ENCODE results near the gene TMEM161A.
A peak's percentile ranks its signal among the peaks of the same experiment; 100 is the strongest.
"Not testable (repeated sequence)": the region's sequence is repeated elsewhere in the genome, so short reads cannot be mapped to it uniquely, and the experiment has no call there.

Gene TMEM161A

DNA sequence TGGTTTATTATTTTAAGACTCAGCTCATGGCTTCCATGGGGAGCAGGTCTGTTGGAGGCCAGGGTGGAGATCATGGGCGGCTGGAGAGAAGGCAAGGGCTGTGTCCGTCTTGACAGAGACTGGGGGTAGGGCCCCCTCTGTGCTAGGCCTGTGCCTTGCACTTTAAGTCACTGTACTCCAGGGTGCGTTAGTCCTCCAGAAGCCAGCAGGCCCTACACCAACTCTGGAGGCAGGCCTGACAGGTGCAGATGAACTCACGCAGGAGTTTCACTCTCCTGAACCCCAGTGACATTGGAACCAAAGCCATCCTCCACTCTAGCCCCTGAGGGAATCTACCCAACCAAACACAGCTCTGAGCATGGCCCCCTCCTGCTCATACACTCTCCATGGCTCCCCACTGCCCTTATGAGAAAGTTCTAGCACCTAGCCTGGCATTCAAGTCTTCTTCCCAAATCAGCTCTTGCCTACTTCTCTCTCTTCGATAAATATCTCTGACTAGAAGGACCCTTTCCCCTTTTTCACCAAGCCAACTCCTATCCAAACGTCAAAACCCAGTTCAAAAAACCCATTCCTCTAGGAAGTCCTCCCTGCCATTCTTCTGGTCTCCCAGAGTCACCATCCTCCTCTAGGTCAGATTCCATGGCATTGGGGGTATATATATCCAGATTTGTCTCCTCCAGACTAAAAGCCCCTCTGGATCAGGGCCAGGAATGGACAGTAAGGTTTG is 16.7 kb upstream of the TMEM161A start:
- no peak for DNase-seq

DNA sequence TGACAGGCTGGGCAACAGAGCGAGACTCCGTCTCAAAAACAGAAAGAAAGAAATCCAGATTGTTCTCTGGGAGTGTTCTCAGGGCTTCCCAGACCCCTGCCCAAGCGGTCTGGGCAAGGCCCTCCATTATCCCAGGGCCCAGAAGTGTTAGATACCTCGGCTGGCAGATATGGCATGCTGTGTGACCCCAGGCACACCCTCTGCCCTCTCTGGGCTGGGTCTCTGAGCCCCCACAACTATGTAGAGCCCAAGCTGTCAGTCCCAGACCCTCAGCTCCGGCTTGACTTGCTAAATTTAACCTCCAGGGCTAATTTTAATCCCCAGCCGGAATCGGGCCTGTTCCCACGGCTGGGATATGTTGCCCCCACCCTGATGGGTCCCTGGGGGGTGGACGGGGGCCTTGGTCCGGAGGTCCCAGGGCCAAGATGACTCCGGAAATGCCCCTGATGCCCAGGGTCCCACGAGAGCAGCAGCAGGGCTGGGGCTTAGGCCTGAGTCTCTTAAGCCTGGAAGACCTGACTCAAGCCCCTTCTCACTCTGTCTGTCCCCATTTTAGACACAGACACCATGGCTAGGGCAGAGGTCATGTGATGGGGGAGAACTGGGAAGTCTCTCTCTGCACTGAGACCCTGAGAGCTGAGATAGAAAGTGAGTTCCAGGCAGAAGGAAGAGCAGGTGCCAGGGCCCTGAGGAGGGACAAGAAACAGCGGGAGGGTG is 14.5 kb upstream of the TMEM161A start:
- no peak for DNase-seq

DNA sequence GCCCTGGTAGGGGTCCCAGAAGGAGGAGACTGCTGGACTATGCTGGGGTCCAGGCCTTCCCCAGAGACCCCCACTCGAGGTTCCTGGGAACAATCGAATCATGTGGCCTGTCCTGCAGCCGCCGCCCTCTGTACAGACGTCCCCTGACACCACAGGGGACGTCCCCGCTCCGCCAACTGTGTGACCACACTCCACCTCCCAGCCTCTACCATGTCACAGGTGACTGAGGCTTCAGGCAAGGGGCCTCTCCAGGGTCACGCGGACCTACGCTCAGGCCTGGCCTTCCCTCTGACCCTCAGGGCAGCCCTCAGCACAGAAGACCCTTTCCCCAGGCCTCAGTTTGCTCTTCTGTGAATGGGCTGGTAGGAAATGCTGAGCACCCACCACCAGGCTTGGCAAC is 13.1 kb upstream of the TMEM161A start:
- no peak for DNase-seq

- no peak for DNase-seq
Observed at GRCh38 chr19:19149435-19149834, 11.2 kb upstream of the TMEM161A start.

DNA sequence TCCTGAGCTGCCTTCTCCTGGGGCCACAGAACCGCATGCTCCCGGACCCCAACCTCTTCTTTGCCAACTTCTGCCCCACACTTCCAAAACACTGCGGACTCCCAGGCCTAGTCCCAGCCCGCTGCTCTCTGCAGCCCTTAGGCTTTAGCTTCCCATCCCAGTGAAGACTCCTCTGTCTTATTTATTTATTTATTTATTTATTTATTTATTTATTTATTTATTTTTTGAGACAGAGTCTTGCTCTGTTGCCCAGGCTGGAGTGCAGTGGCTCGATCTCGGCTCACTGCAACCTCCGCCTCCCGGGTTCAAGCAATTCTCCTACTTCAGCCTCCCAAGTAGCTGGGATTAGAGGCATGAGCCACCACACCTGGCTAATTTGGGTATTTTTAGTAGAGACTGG is 10.2 kb upstream of the TMEM161A start:
- DNase-seq: not testable (repeated sequence)

DNA sequence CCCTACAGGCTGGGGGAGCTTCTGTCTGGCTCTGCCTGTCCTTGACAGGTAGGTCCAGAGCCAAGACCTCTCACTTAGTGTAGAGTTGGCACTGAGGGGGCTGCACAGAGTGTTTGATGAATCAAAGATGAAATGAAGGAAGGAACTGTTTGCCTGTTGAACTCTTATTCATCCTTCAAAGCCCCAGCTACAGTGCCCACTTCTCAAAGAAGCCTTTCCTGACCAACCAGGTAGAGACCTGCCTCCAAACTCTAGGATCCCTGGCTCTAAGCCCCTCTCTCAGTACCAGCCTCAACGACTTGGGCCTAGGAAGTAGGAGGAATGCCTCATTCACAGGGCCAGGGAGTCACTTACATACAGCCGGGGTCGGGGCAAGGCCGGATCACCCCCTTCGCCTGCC is 9.1 kb upstream of the TMEM161A start:
- no peak for DNase-seq

DNA sequence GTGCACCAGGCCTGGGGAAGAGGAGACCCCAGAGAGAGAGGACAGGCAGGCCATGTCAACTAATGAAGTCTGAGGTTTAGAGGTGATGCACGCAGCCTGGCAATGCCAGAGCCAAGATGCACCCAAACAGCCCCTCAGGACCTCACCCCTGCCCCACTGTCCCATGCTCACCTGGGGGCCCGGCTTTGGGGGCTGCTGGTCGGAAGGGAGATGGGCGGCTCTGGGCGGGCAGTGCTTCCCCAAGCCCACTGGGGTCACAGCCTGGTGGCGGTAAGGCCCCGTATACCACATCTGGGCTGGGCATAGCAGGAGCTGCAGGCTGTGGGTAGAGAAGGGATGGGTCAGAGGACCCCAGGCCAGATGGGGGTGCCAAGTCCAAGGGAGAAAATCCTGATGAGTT is 8.6 kb upstream of the TMEM161A start:
- no peak for DNase-seq

DNA sequence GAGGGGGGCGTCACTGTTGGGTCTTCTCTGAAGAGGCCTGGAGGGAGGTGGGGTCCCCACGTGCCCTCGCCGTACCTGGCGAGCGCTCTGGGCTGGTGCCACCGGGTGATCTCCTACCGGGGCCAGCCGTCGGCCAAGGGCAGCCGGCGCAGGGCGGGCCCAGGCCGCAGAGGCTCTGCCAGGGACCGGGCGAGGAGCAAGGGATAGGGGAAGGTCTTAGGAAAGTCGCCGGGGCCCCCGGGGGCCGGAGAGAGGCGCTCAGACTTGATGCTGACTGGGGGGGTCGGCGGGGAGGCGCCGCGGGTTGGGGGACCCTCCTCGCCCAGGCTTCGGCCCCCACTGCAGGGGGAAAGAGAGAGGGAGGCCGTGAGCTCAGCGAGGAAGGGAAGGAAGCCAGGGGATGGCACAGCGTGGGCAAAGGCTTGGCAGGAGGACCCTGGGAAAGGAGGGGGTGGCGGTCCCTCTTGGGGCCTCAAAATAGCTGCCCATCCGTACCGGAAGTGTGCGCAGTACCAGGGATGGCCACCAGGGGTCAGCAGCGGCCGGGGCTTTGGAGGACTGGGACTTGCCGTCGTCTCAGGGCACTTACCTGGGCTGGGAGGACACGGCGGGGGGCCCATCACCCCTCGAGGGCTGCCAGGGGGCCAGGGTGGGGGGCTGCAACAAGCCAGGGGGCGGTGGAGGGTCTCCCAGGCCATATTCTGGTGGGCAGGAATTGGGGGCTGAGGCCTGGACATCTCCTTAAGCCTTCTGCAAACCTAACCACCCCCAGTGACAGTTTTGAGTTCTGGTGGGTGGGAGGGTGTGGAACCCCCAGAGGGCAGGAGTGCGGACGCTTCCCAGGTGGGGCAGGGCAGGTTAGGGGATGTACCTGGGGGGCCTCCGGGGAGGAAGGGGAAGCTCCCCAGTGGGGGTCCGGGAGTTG is 7.7 kb upstream of the TMEM161A start:
- peak; percentile 86 for DNase-seq

DNA sequence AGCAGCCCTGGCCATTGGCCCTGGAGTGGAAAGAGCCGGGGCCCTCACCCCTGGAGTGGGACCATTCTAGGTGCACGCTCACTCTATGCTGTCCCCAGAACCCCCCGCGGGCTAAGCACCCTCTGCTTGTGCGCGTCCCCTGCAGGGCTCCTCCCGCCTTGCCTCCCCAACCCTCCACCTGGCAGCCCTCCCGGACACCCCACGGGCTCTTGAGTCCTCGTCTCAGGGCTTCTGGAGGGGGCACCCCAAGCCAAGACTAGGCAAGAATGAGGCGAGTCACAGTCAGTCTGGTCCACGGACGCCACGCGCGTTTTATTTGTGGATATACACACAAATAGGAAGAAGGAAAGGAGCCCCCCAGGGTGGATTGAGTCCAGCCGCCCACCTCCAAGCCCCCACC is 7.0 kb upstream of the TMEM161A start:
- no peak for DNase-seq

GRCh38 chr19:19142347-19142746 is 4.1 kb upstream of the TMEM161A start:
- no peak for DNase-seq

DNA sequence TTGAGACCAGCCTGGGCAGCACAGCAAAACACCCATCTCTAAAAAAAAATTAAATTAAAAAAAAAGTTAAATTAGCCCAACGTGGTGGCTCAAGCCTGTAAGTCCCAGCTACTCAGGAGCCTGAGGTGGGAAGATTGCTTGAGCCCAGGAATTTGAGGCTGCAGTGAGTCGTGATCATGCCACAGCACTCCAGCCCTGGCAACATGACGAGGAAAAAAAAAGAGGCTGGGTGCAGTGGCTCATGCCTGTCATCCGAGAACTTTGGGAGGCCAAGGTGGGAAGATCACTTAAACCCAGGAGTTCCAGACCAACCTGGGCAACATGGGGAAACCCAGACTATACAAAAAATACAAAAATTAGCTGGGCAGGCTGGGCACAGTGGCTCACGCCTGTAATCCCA is 2.2 kb upstream of the TMEM161A start:
- DNase-seq: no peak

DNA sequence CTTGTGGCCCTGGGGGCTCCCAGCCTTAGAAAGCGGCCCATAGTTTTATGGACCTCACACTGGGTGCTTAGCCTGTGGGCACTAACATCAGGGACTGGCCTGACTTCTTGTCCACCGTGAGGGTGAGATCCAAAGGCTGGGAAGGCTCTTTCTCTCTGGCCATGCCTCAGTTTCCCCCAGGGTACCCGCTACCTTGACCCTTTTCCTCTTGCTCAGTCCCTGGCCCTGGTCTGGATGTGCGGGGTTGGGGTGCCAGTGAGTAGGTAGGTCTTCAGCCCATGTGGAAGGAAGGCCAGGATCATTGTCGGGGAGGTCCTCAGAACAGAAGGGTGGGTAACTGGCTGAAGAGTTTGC is 1.6 kb upstream of the TMEM161A start:
- DNase-seq: no peak

DNA sequence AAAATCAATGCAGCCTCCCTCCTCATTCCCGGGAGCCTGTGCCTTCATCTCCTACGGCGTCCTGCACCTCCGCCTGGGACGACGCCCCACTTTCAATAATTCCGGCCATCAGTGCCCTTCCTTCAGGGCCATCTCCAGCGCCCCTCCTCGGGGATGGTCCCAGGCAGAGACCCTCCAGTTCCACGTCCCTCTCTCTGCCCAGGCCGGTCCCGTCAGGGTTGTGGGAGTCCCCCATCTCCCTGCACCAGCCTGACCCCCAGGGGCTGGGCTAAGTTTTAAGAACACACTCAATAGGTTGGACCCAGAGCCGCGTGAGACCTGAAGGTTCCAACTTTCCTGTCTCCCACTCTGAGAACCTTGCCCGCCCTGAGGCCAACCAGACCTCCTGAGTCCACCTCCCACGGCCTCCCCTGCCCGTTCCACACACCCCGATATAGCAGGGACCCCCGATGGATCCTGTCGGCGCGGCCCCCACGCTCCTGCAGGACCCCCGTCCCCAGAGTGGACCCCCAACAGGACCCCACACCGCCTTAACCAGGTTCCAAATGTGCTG is 646 bp downstream of the TMEM161A start:
- no peak for DNase-seq

GRCh38 chr19:19135713-19136112 is 2.6 kb downstream of the TMEM161A start:
- DNase-seq: not testable (repeated sequence)

GRCh38 chr19:19134687-19135158 is 3.6 kb downstream of the TMEM161A start:
- DNase-seq: peak; percentile 78

DNA sequence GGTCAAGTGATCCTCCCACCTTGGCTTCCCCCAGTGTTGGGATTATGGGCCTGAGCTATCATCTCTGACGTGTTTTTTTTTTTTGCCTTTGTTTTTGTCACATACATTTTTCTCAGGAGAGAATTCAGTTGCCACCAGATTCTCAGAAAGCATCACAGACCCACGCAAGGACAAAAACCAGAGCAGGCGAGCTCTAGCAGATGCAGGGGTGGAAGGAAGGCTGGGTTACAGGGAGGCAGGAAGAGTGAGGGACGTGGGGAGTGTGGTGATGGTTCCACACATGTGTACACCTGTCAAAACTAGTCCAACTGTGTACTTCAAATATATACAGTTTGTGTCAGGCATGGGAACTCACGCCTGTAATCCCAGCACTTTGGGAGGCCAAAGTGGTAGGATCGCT is 4.3 kb downstream of the TMEM161A start:
- DNase-seq: no peak

DNA sequence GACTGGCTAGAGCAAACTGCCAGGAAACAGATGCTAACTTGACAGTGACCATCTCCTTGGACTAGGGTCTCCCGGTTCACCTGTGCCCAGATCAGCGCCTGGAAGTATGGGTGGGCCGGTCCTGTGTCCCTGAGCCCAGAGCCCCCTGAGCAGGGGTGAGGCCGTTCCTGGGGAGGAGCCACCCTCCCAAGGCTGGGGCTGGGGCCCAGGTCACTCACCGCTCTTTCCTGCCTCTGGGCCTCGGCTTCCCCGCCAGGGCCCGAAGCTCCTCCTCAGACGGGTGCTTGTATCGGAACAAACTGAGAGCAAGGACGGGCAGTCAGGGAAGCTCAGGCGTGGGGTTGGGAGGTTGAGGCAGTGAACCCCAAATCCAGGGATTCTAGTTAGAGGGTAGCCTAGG is 5.4 kb downstream of the TMEM161A start:
- no peak for DNase-seq

- DNase-seq: no peak
Observed at GRCh38 chr19:19131989-19132388, 6.3 kb downstream of the TMEM161A start.

GRCh38 chr19:19126102-19126501 is 12.2 kb downstream of the TMEM161A start:
- no peak for DNase-seq

DNA sequence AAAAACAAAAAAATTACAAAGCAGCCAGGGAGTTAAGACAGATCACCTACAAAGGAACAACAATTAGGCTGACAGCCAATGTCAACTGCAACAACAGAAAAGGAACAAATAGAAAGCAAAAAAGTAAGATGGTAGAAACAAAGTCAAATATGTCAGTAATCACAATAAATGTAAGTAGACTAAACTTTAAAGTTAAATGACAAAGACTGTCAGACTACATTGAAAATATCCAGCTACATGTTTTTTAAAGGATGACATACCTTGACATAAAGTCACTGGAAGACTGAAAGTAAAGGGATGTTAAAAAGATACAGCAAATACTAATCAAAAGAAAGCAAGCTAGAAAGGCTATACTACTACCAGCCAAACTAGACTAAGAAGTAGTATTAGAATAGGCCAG is 14.9 kb downstream of the TMEM161A start:
- DNase-seq: no peak

GRCh38 chr19:19122902-19123301 is 15.4 kb downstream of the TMEM161A start:
- no peak for DNase-seq

- no peak for DNase-seq
Observed at GRCh38 chr19:19121371-19121770, 16.9 kb downstream of the TMEM161A start.

Data from femur (tissue), 1 donor.